GM19099 (cell line): ENCODE data around the gene PSMD13.
A peak's percentile ranks its signal among the peaks of the same experiment; 100 is the strongest.

Source experiments
- POLR2A ChIP-seq: IDR thresholded peaks from 3 replicates; pipeline ENCODE4 v1.6.1; 2011; ENCODE audit warnings: low read depth; ENCODE audit not compliant: insufficient read length; ENCODE audit errors: extremely low read depth

PSMD13 gene

DNA sequence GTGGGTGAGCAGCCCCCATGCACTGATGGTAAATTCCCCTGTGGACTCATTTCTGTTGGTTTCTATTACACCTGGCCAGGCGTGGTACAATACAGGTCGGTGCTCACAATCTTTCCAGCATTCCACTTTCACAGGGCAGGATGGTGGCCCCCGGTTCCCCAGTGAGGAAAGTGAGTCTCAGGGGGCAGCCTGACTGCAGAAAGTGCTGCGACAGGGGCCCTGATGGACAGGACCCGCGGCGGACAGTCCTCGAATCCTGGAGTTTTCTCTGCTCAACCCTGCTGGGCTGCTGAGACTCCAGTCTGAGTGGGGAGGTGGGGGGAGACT, 49.1 kb downstream of the PSMD13 start:
- no peak for TF ChIP-seq POLR2A

DNA sequence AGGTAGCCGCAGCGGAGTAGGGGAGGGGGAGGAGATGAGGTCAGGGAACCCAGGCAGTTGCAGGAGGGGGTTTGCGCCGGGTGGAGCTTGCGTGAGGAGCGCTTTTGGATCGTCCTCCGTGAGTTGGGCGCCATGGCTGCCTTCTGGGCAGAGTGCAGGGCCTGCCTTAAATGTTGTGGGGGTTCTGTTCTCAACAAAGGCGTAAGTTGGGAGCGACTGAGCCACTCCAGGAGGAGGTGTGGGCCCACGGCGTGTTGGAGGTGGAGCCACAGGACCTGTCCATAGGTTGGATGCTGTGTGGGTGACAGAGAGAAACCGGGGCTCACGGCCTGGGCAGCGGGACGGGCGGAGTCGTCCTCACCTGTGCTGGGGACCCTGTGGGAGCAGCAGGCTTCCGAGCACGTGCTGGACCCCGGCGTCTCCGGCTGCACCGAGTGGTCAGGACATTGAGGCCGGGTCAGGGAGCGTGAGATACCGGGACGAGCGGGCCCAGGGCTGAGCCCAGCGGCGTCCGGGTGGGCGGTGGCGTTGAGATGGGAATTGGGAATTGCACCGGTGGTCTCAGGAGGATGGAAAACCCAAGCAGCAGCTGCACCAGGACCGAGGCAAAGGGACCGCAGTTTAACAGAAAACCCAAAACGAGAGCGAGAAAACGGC, 51.2 kb downstream of the PSMD13 start:
- no peak for TF ChIP-seq POLR2A

DNA sequence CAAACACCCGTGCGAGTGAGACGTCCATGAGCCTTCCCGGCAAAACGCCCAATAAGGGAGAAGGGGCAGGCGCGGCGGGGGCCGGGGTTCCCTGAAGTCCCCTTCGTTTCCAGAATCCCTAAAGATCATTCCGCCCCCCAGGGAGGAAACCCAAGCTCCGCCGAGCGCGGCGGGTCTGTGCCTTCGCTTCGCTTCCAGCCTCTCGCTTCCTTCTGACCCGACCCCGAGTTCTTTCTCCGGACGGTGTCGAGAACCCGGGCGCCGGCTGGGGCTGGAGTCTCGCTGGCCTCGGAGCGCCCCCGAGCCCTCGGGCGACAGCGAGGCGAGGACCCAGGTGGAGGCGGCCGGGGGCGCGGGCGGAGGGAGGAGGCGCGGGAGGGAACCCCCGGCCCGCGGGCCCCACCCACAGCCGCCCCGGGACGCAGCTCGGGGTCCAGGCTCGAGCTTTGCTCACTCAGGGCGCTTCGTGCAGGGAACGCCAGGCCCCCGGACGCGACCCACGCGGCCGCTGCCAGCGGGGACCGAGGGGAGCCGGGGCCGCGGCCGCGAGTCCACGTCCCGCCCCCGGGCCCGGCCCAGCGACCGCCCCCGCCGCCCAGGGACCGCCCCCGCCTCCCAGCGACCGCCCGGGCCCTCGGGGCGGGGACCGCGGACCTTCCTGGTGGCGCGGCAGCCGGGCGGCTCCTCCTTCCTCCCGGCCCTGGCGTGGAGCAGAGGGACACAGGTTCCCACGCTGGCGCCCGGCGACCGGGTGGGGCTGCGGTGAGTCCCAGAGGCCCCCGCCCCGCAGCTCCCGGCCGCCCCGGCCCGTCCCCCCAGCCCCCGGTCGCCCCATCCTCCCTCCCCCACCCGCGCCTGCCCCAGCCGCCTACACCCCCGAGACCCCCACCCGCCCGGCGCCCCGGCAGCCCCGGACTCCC, 52.0 kb downstream of the PSMD13 start, which contains the start of gene PGGHG:
Gene PGGHG, plus strand, starts transcription at position 649 of the 920 bp plus-strand sequence. CDS start 691 bp downstream, outside the sequence.
- TF ChIP-seq POLR2A, result peak; percentile 67

DNA sequence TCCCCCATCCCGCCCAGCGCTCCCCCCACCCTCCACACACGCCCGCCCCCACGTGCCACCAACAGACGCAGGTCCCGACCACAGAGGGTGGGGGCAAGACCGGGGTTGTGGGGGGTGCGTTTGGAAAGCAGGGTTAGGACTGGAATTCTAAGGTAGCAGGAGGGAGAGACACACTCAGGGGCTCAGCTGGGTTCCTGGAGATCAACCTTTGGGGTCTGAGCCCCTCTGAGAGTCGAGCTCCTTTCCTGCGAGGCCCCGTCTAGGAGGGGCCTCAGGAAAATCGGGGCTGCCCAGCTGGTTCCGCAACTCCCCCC, 52.6 kb downstream of the PSMD13 start:
- TF ChIP-seq POLR2A, result no peak

DNA sequence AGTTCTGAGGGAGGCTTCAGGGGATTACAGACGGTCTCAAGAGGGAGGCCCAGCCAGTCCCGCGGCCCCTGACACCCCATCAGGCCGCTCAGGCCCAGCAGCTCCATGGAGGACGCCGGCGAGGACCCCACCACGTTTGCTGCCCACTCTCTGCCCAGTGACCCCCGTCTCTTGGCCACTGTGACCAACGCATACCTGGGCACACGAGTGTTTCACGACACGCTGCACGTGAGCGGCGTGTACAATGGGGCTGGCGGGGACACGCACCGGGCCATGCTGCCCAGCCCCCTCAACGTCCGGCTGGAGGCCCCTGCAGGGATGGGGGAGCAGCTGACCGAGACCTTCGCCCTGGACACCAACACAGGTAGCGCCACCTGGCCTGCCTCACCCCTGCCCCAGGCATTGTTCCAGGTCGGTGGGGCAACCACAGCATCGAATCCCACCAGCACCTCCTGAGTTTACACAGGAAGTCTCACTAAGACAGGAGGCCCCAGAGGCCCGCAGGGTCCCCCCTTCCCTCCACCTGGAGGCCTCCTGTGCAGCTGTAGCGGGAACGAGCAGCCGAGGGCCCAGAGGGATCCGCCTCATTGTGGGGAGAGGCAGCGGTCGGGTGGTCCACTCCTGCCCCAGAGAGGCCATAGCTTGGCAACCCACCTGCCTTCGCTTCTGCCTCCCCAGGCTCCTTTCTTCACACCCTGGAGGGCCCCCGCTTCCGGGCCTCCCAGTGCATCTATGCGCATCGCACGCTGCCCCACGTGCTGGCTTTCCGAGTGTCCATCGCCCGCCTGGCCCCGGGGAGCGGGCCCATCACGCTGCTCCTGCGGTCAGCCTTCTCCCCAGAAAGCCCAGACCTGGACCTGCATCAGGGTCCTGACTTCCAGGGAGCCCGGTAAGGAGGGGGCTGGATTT, 53.2 kb downstream of the PSMD13 start:
- TF ChIP-seq POLR2A, result no peak

DNA sequence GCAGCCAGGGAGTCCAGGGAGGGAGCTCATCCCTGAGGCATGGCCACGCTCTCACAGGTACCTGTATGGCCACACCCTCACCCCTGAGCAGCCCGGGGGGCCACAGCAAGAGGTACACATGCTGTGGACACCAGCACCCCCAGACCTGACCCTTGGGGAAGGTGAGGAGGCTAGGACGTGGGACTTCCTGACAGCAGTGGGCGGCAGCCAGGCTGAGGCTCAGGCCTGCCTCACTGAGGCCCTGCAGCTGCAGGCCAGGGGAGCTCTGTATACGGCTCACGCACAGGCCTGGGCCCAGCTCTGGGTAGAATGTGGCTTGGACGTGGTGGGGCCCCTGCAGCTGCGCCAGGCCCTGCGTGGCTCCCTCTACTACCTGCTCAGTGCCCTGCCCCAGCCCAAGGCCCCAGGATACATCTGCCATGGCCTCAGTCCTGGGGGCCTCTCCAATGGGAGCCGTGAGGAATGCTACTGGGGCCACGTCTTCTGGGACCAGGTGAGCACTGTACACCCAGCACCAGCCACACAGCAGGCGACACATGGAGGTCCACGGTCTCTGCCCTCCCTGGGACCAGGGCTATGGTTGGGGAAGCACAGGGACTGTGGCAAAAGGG, 54.0 kb downstream of the PSMD13 start:
- no peak for TF ChIP-seq POLR2A

DNA sequence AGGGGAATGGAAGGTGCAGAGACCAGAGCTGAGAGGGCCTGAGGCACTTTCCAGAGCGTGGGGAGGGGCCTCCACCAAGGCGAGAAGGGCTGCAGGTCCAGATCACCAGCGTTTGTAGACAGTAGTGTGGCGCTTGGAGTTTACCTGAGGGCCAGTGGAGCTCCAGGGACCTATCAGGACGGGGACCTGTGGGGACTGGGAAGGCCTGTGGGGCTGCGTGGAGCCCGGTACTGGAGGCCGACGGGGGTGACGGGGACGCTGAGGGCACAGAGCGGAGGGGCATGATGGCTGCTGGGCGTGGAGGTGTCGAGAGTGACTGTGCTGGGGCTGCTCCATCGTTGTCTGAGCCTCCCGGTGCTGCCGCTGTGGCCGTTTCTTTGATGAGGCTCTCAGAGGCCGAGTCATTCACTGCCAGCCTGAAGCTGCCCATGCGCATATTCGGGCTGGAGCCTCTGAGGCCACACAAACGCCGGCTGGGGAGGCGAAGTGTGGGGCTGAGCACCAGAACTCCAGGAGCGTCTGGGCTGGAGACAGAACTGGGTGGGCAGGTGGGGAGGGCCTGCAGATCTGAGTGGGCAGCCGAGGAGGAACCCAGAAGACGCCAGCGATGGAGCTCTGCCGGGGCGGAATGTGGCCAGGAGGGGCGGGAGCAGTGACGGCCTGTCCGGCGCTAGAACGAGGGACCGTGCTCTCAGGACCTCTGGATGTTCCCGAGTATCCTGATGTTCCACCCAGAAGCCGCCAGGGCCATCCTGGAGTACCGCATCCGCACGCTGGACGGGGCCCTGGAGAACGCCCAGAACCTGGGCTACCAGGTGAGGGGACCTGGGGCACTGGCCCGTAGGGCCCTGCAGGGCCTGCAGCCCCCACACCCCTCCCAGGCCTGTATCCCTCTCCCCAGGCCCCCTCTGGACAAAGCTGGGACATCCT, 54.8 kb downstream of the PSMD13 start:
- no peak for TF ChIP-seq POLR2A

DNA sequence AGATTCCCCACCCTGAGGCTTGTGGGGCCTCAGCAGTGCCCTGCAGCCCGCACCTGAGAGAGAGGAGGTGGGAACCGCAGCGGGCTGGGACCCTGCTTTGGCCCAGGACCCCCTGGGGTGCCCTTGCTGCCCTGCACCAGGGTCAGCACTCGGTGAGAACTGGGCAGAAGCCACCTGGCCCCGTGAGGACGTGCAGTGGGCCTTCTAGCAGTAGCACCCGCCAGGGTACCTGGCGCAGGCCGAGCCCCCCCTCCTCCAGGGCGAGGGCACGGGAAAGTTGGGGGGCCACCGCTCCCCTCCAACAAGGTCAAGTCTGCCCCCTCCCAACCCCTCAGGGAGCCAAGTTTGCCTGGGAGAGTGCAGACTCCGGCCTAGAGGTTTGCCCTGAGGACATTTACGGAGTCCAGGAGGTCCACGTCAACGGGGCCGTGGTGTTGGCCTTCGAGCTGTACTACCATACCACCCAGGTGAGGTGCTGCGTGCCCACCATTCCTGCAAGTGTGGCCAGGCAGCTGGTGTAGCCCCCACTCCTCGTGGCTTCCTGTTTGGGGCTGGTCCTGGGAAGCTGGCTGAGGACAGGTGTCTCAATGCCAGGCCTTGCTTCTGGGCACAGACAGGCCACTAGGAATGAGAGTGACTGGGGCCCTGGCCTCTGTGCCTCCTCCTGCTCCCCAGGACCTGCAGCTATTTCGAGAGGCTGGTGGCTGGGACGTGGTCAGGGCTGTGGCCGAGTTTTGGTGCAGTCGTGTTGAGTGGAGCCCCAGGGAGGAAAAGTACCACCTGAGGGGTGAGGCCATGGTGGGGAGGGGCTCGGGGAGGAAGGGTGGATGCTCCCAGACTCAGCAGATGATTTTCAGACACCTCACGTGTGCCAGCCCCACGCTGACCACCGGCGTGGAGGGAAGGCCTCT, 55.7 kb downstream of the PSMD13 start:
- TF ChIP-seq POLR2A, result no peak

DNA sequence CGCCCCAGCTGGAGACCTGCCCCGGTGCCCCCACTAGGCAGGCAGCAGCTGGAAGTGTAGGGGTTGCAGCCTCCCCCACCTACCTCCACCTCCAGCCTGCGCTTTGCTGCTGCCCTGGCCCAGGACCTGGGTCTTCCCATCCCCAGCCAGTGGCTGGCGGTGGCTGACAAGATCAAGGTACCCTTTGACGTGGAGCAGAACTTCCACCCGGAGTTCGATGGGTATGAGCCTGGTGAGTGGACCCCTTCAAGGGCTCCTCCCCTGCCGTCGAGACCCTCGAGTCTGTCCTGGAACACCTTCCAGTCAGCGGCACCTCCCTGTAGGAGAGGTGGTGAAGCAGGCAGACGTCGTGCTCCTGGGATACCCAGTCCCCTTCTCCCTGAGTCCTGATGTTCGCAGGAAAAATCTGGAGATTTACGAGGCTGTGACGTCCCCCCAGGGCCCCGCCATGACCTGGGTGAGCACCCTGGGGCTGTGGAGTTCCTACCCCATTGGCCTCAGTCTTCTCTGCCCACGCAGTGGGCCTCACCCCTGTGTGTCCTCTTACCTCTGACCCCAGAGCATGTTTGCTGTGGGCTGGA, 56.6 kb downstream of the PSMD13 start:
- no peak for TF ChIP-seq POLR2A

DNA sequence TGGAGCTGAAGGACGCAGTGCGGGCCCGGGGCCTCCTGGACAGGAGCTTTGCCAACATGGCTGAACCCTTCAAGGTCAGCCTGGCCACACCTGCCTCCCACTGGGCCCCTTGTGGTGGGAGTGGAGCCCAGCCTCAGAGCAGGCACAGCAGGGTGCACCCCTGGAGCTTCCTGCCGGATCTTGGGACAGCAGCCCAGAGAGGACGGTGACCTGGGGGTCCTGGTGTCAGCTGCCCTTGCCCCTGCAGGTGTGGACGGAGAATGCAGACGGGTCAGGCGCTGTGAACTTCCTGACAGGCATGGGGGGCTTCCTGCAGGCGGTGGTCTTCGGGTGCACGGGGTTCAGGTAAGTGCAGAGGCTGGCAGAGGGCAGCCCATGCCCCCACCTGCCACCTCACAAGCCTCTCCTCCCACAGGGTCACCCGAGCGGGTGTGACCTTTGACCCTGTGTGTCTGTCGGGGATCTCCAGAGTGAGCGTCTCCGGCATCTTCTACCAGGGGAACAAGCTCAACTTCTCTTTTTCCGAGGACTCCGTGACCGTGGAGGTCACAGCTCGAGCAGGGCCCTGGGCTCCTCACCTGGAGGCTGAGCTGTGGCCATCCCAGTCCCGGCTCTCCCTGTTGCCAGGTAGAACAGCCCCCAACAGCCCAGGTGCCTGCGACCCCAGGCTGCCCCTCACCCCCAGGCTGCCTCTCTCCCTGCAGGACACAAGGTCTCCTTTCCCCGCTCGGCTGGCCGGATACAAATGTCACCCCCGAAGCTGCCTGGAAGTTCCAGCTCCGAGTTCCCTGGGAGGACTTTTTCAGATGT, 57.3 kb downstream of the PSMD13 start:
- no peak for TF ChIP-seq POLR2A

DNA sequence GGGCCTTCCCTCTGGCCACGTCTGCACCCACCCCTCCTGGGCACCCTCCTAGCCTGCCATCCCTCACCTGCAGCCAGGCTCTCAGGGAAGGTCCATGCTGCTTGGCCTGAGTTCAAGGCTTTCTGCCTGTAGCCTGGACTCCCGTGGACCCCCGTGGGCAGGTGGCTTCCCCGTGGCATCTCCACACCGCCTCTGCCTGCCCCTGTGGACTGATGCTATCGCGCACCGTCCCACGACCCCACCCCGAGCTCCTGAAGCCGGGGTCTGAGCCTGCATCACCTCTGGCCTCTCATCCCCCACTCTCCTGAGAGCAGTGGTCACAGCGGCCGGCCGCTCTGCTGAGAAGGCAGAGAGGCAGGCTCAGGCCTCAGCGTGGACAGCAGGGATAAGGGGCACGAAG, 58.0 kb downstream of the PSMD13 start:
- TF ChIP-seq POLR2A, result no peak
